K562 (cell line): ENCODE data around the gene RAPGEF5. TPM values are rescaled to one million over a fixed set of nuclear protein-coding genes. Genes with fewer than 3 reads are reported as not detected.

Experiments
- CTCF ChIP-seq, 3 experiments: IDR thresholded peaks in 2 of 3; conservative IDR thresholded peaks in 1 of 3; 2 replicates each; pipeline ENCODE4 v1.5.1; 2011 to 2012; ENCODE audit warnings: low read length in 3 of 3, mild to moderate bottlenecking in 3 of 3, control low read depth in 2 of 3, improper control_type of control experiment in 1 of 3, inconsistent platforms in 1 of 3, low read depth in 1 of 3, mixed read lengths in 1 of 3, moderate library complexity in 1 of 3; ENCODE audit not compliant: insufficient read depth in 2 of 3
- DEAF1 ChIP-seq: fragments of 450-650 bp; formaldehyde crosslinking; IDR thresholded peaks from 2 replicates; pipeline ENCODE4 v1.4.0; 2020; ENCODE audit warnings: mild to moderate bottlenecking, moderate library complexity
- DMBX1 ChIP-seq: fragments of 250-450 bp; sonication (Bioruptor Pico); IDR thresholded peaks from 2 replicates; pipeline ENCODE4 v1.8.0; 2022; ENCODE audit warnings: inconsistent platforms, mild to moderate bottlenecking, moderate library complexity, borderline replicate concordance
- JUND ChIP-seq, 2 experiments: IDR thresholded peaks; 2 replicates in 1 of 2; 3 replicates in 1 of 2; pipeline ENCODE4 v1.6.1; 2011; ENCODE audit warnings: borderline replicate concordance in 2 of 2, low read depth in 2 of 2, low read length in 2 of 2, improper control_type of control experiment in 1 of 2, missing biosample characterization in 1 of 2, missing genetic modification characterization in 1 of 2, missing genetic modification reagents in 1 of 2
- PCBP2 ChIP-seq: fragments of 200-400 bp; formaldehyde crosslinking; IDR thresholded peaks from 2 replicates; pipeline ENCODE4 v1.6.1; 2018; ENCODE audit warnings: low read length, low read depth, mild to moderate bottlenecking, moderate library complexity; ENCODE audit not compliant: poor library complexity, severe bottlenecking
- REST ChIP-seq, 2 experiments: fragments of 450-650 bp; formaldehyde crosslinking in 1 of 2; IDR thresholded peaks; 2 replicates each; pipeline versions ENCODE4 v1.4.0 to v1.6.1; 2014 to 2020; ENCODE audit warnings: mild to moderate bottlenecking in 2 of 2, borderline replicate concordance in 1 of 2, low read depth in 1 of 2
- SMARCA4 ChIP-seq: fragments of 450-650 bp; IDR thresholded peaks from 2 replicates; pipeline ENCODE4 v1.6.1; 2016
- TCFL5 ChIP-seq: fragments of 250-450 bp; sonication (Bioruptor Pico); conservative IDR thresholded peaks from 2 replicates; pipeline ENCODE4 v1.6.1; 2021; ENCODE audit warnings: mild to moderate bottlenecking, moderate library complexity, matching md5 sums
- polyA plus RNA-seq, 8 experiments: library from polyadenylated mRNA; depleted of rRNA in 4 of 8; stranded (reverse) in 5 of 8; unstranded in 3 of 8; fragments of >200 nt; fragmentation: Nextera tagmentation in 2 of 8; fragmentation: Illumina TruSeq in 1 of 8; extraction: Ambion mirVana in 2 of 8; extraction: Trizol in 1 of 8; gene quantifications; 2 replicates each; pipeline versions ENCODE4 v1.2.1 to v1.2.3, GENCODE V29; 2011 to 2014; ENCODE audit warnings: inconsistent platforms in 1 of 8, missing spikeins in 1 of 8
- total RNA-seq, 7 experiments: library from RNA; depleted of rRNA in 6 of 7; stranded (reverse); fragments of >200 nt in 6 of 7; fragmentation: Illumina TruSeq in 2 of 7; extraction: Trizol in 2 of 7; gene quantifications; 2 replicates each; pipeline versions ENCODE4 v1.2.1 to v1.2.3, GENCODE V29; 2011 to 2021; ENCODE audit warnings: low replicate concordance in 1 of 7
- TF ChIP-seq, protein P1 (sequence below): fragments of 450-650 bp; IDR thresholded peaks from 2 replicates; pipeline ENCODE4 v1.7.0; 2016; ENCODE audit warnings: borderline replicate concordance
- TF ChIP-seq, protein P2 (sequence below): sonication (generic); formaldehyde crosslinking; IDR thresholded peaks from 2 replicates; pipeline ENCODE4 v1.9.0; 2022; ENCODE audit warnings: mild to moderate bottlenecking, missing genetic modification reagents

RAPGEF5 gene
- total and polyA plus RNA-seq, 9 of the 15 experiments (the other 6 are each of a cell fraction or from before 2014, with no cell fraction given) = 0.39 to 2.0 (median 1.1) TPM

GRCh38 chr7:22296916-22297315, 60.0 kb downstream of the RAPGEF5 start (continued):
- TF ChIP-seq REST (IDR thresholded peaks at IDR 0.05; ENCODE audit: borderline replicate concordance) (peak; percentile 38; the same call in 1 of the 2 replicates), REST (CRISPR knock-in tag; IDR thresholded peaks at IDR 0.05; ENCODE audit: low read depth) (no peak), TCFL5 (CRISPR knock-in tag) (no peak), DEAF1 (CRISPR knock-in tag) (peak; percentile 53; the same call in 1 of the 2 replicates), PCBP2 (no peak), DMBX1 (CRISPR knock-in tag) (no peak), SMARCA4 (no peak), CTCF (IDR thresholded peaks at IDR 0.05 in 2 of 3, conservative IDR thresholded peaks at IDR 0.05 in 1 of 3; ENCODE audit: insufficient read depth in 2 of 3, low read depth in 1 of 3, low read length in 3 of 3) (peak in 2 of 3 experiments; percentile 20 to 51; a peak in 2 of 6 replicates), JUND (IDR thresholded peaks at IDR 0.05; ENCODE audit: borderline replicate concordance, low read depth, low read length) (no peak), JUND (tag; IDR thresholded peaks at IDR 0.05; ENCODE audit: borderline replicate concordance, low read depth, low read length) (no peak)
- TF ChIP-seq, protein P1, sequence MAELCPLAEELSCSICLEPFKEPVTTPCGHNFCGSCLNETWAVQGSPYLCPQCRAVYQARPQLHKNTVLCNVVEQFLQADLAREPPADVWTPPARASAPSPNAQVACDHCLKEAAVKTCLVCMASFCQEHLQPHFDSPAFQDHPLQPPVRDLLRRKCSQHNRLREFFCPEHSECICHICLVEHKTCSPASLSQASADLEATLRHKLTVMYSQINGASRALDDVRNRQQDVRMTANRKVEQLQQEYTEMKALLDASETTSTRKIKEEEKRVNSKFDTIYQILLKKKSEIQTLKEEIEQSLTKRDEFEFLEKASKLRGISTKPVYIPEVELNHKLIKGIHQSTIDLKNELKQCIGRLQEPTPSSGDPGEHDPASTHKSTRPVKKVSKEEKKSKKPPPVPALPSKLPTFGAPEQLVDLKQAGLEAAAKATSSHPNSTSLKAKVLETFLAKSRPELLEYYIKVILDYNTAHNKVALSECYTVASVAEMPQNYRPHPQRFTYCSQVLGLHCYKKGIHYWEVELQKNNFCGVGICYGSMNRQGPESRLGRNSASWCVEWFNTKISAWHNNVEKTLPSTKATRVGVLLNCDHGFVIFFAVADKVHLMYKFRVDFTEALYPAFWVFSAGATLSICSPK = no peak
- TF ChIP-seq, protein P2, sequence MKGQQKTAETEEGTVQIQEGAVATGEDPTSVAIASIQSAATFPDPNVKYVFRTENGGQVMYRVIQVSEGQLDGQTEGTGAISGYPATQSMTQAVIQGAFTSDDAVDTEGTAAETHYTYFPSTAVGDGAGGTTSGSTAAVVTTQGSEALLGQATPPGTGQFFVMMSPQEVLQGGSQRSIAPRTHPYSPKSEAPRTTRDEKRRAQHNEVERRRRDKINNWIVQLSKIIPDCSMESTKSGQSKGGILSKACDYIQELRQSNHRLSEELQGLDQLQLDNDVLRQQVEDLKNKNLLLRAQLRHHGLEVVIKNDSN (CRISPR knock-in tag) = no peak
